Upper lobe of left lung (tissue), 4 donors: ENCODE measurements around the gene NPHS1.

Source experiments
- EP300 ChIP-seq, 4 donors: sonication (generic); formaldehyde crosslinking; IDR thresholded peaks; one replicate each; pipeline ENCODE4 v1.5.1; 2017; ENCODE audit warnings: antibody characterized with exemption in 4 of 4, control low read depth in 2 of 4
- POLR2A ChIP-seq, 4 donors: fragments of 450-650 bp; IDR thresholded peaks; one replicate each; pipeline ENCODE4 v1.5.1; 2016 to 2017; ENCODE audit warnings: antibody characterized with exemption in 4 of 4, mild to moderate bottlenecking in 2 of 4
- TF ChIP-seq, protein P1 (sequence below), 6 experiments: fragments of 450-650 bp in 4 of 6; fragments of 200-600 bp in 2 of 6; sonication (generic) in 2 of 6; IDR thresholded peaks; one replicate each; pipeline ENCODE4 v1.5.1; 2016 to 2019; ENCODE audit warnings: antibody characterized with exemption in 6 of 6

DNA sequence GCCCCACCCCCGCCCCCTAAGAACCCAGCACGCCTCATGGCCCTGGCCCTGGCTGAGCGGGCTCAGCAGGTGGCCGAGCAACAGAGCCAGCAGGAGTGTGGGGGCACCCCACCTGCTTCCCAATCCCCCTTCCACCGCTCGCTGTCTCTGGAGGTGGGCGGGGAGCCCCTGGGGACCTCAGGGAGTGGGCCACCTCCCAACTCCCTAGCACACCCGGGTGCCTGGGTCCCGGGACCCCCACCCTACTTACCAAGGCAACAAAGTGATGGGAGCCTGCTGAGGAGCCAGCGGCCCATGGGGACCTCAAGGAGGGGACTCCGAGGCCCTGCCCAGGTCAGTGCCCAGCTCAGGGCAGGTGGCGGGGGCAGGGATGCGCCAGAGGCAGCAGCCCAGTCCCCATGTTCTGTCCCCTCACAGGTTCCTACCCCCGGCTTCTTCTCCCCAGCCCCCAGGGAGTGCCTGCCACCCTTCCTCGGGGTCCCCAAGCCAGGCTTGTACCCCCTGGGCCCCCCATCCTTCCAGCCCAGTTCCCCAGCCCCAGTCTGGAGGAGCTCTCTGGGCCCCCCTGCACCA, 65.0 kb downstream of the NPHS1 start:
- TF ChIP-seq, protein P1, sequence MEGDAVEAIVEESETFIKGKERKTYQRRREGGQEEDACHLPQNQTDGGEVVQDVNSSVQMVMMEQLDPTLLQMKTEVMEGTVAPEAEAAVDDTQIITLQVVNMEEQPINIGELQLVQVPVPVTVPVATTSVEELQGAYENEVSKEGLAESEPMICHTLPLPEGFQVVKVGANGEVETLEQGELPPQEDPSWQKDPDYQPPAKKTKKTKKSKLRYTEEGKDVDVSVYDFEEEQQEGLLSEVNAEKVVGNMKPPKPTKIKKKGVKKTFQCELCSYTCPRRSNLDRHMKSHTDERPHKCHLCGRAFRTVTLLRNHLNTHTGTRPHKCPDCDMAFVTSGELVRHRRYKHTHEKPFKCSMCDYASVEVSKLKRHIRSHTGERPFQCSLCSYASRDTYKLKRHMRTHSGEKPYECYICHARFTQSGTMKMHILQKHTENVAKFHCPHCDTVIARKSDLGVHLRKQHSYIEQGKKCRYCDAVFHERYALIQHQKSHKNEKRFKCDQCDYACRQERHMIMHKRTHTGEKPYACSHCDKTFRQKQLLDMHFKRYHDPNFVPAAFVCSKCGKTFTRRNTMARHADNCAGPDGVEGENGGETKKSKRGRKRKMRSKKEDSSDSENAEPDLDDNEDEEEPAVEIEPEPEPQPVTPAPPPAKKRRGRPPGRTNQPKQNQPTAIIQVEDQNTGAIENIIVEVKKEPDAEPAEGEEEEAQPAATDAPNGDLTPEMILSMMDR (IDR thresholded peaks at IDR 0.05) = no peak
- TF ChIP-seq POLR2A (IDR thresholded peaks at IDR 0.05) = no peak
- TF ChIP-seq EP300 (IDR thresholded peaks at IDR 0.05) = no peak
